ENCODE measurements around the gene KCTD11. TPM values are rescaled to one million over a fixed set of nuclear protein-coding genes. Genes with fewer than 3 reads are reported as not detected.

The KCTD11 gene
- total and polyA plus RNA-seq, 3 donors from 2014 or later: 4.8 to 6.8 (median 5.0) TPM

GRCh38 chr17:7346761-7347614 is 5.0 kb upstream of the KCTD11 start:
- WGBS, 2 donors: 60 to 82% methylated on average over 9 to 18 of the region's 18 CpGs
- H3K4me3 ChIP-seq: no peak overlapping the region
- TF ChIP-seq, protein P1, sequence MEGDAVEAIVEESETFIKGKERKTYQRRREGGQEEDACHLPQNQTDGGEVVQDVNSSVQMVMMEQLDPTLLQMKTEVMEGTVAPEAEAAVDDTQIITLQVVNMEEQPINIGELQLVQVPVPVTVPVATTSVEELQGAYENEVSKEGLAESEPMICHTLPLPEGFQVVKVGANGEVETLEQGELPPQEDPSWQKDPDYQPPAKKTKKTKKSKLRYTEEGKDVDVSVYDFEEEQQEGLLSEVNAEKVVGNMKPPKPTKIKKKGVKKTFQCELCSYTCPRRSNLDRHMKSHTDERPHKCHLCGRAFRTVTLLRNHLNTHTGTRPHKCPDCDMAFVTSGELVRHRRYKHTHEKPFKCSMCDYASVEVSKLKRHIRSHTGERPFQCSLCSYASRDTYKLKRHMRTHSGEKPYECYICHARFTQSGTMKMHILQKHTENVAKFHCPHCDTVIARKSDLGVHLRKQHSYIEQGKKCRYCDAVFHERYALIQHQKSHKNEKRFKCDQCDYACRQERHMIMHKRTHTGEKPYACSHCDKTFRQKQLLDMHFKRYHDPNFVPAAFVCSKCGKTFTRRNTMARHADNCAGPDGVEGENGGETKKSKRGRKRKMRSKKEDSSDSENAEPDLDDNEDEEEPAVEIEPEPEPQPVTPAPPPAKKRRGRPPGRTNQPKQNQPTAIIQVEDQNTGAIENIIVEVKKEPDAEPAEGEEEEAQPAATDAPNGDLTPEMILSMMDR (IDR thresholded peaks at IDR 0.05): no peak
- TF ChIP-seq POLR2A (IDR thresholded peaks at IDR 0.05): no peak
- intact Hi-C loops (cut with DNase I; ENCODE audit: low total_unique reads): no loop called here
- peaks cover 10% of the 10 kb centered on the region for H3K4me1 ChIP-seq
- H3K36me3 ChIP-seq (ENCODE audit: low read depth, missing control alignments): no peaks in the 10 kb centered on the region
- no peak overlapping the region for H3K27ac ChIP-seq
- no peaks in the 10 kb centered on the region for H3K27me3 ChIP-seq
- no peak for DNase-seq
- H3K9me3 ChIP-seq: no peaks in the 10 kb centered on the region

DNA sequence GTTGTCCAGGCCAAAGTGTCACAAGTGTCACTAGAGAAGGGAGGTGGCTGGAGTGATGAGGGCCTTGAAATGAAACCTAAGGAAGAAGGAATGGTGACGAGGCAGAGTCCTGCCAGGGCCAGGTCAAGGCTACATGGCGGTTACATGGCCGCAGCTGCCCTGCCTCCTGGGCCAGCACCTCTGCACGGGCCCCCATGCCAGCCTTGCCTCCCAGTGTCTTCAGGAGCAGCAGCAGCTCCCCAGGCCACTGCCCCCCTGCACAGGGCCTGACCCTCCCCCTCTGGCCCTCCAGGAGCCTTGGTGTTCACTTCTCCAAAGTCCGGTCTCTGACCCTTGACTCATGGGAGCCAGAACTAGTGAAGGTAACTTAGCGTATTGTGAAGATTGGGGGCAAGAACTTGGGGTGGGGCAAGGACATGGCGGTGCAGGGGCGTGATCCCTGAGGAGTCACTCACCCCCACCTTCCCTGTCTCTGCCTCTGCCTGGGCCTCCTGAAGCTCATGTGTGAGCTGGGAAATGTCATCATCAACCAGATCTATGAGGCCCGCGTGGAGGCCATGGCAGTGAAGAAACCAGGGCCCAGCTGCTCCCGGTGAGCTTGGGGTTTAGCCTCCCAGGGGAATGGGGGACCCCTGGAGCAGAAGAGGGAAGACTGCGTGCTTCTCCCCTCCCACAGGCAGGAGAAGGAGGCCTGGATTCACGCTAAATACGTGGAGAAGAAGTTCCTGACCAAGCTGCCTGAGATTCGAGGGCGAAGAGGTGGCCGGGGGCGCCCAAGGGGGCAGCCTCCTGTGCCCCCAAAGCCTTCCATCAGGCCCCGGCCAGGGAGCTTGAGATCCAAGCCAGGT is 4.1 kb upstream of the KCTD11 start:
- Histone ChIP-seq H3K27ac (no peak overlapping the region), H3K4me1 (peaks cover 16% of the 10 kb centered on the region), H3K4me3 (no peak overlapping the region), H3K36me3 (ENCODE audit: low read depth, missing control alignments) (no peaks in the 10 kb centered on the region), H3K27me3 (no peaks in the 10 kb centered on the region), H3K9me3 (no peaks in the 10 kb centered on the region)
- DNase-seq: no peak
- 65% methylated on average over 14 to 19 of the region's 19 CpGs for WGBS, 2 donors
- TF ChIP-seq POLR2A (IDR thresholded peaks at IDR 0.05): no peak
- TF ChIP-seq, protein P1 (IDR thresholded peaks at IDR 0.05): no peak
- intact Hi-C loops (cut with DNase I; ENCODE audit: low total_unique reads): no loop called here

DNA sequence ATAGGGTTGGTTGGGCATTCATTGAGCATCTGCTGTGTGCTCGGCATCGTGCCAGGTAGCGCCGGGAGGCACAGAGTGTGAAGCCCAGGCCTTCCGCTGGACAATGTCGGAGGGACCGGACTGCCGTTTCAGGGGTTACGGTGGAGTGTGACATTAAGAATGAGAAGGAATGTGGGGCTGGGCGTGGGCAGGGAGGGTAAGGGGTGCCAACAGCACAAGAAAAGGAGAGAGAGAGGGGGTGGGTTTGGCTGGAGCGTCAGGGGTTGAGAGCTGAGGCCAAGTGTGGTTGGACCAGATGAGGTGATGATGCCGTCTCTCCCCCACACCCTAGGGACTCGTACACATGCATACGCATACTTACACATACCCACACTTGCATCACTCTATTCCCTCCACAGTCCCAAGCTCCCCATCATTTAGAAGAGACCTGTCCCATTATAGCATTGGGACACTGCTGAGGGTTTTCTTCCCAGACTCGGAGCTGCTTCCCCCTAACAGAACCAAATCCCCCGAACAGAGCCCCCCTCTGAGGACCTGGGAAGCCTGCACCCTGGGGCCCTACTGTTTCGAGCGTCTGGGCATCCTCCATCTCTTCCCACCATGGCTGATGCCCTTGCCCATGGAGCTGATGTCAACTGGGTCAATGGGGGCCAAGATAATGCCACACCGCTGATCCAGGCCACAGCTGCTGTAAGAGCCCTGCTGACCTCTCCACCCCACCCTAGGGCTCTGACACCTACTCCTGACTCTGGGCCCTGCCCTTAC is 3.3 kb upstream of the KCTD11 start:
- WGBS, 2 donors: 61 to 76% methylated on average over 19 of the region's 19 CpGs
- intact Hi-C loops (cut with DNase I; ENCODE audit: low total_unique reads): no loop called here

DNA sequence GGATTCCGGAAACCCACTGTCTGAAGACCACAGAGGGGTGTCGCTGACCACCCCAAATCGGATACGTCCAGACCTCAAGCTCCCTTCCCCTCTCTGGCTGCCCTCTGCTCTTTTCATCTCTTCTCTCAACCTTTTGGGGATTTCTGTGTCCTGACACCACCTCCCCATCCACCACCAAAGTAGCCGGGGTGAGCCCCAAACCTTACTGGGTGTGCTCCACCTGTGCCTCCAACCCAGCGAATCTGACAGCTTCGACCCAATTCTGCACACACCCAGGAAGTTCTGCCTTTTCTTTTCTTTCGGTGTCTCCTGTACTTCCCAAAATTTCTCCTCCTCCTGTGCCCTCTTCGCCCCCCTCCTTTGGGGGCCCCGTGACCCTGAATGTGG is 534 bp downstream of the KCTD11 start:
- intact Hi-C loops (cut with DNase I; ENCODE audit: low total_unique reads): loop anchor here (10.0 kb wide), 1 partner anchor 212 kb away; the partner anchor contains the start of gene SENP3
- no peaks in the 10 kb centered on the region for H3K36me3 ChIP-seq (ENCODE audit: low read depth, missing control alignments)
- H3K4me1 ChIP-seq: peaks cover 24% of the 10 kb centered on the region
- DNase-seq: no peak
- TF ChIP-seq, protein P1 (IDR thresholded peaks at IDR 0.05): peak in 1 of 3 experiments; percentile 49
- no peak for TF ChIP-seq POLR2A (IDR thresholded peaks at IDR 0.05)
- H3K9me3 ChIP-seq: no peaks in the 10 kb centered on the region
- 22 to 27% methylated on average over 9 to 10 of the region's 10 CpGs for WGBS, 2 donors
- peak overlapping the region; percentile 87 to 98 for H3K27ac ChIP-seq
- H3K27me3 ChIP-seq: no peaks in the 10 kb centered on the region
- peak overlapping the region; percentile 81 to 86 for H3K4me3 ChIP-seq

More for the DNA sequence above, 3.3 kb upstream of the KCTD11 start:
- Histone ChIP-seq H3K4me1 (peaks cover 24% of the 10 kb centered on the region), H3K36me3 (ENCODE audit: low read depth, missing control alignments) (no peaks in the 10 kb centered on the region), H3K4me3 (no peak overlapping the region), H3K27ac (no peak overlapping the region), H3K9me3 (no peaks in the 10 kb centered on the region), H3K27me3 (no peaks in the 10 kb centered on the region)
- TF ChIP-seq, protein P1 (IDR thresholded peaks at IDR 0.05): no peak
- no peak for TF ChIP-seq POLR2A (IDR thresholded peaks at IDR 0.05)
- no peak for DNase-seq

All from testis (tissue), 3 donors.